IgD-negative memory B cell (primary cell): ENCODE data around the gene SLC2A8. TPM values are rescaled to one million over a fixed set of nuclear protein-coding genes. Genes with fewer than 3 reads are reported as not detected.

Source experiments
- polyA plus RNA-seq: library from polyadenylated mRNA; unstranded; fragments of 300-500 nt; fragmentation: Illumina TruSeq; gene quantifications from one replicate; pipeline ENCODE4 v1.2.3, GENCODE V29; 2021

The SLC2A8 gene
- polyA plus RNA-seq, 1 donor from 2014 or later, result 7.8 TPM

Other genes with a start within 250 kb of the SLC2A8 start
- gene GARNL3, start 132.4 kb upstream of the SLC2A8 start, polyA plus RNA-seq, result 1.3 TPM
- gene ZNF79, start 27.2 kb downstream of the SLC2A8 start, polyA plus RNA-seq, result 8.7 TPM
- gene RPL12, start 54.2 kb downstream of the SLC2A8 start, polyA plus RNA-seq, result 2,090 TPM
- gene LRSAM1, start 54.3 kb downstream of the SLC2A8 start, polyA plus RNA-seq, result 15.7 TPM
- gene STXBP1, start 215.1 kb downstream of the SLC2A8 start, polyA plus RNA-seq, result 0.33 TPM